ENCODE measurements around the gene THSD7A.

The THSD7A gene

GRCh38 chr7:11492307-11492706 is 339.7 kb downstream of the THSD7A start:
- DNase-seq, result no peak

- no peak for DNase-seq
Observed at GRCh38 chr7:11491811-11492210, 340.2 kb downstream of the THSD7A start.

- DNase-seq, result no peak
Observed at GRCh38 chr7:11489280-11489679, 342.7 kb downstream of the THSD7A start.

DNA sequence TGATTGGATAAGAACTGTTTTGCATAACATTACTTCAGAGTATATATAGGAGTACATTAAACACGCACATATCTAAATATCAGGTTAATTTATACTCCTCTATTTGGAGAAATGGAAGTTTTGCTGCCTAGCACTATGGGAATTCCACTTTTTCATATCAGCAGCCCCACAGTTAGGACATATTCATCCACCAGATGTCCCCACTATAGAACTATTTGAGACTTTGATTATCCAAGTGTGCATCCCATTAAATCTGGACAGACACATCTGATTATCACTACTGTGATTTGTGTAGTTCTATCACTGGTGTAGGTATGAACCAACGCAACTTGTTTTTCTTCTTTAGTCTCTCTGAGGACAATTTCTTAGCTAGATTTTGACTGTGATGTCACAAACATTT is 345.7 kb downstream of the THSD7A start:
- no peak for DNase-seq

GRCh38 chr7:11485636-11486035 is 346.4 kb downstream of the THSD7A start:
- no peak for DNase-seq

DNA sequence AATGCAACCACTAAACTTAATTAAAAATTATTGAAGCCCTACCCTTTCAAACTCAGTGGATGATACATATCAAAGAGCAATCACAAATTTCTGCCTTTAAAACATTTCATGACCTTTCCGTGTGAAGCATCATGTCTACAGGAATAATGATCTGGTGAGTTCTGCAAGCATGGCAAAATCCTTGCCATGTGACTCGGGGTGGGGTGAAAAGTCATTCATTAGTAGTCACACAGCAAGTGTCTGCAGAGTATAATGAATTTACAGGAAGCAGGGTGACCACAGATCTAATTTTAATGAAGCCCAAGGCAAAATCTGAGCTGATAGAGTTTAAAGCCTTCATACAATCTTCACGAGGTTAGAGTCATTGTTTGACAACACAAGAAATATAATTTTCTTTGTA is 351.9 kb downstream of the THSD7A start:
- no peak for DNase-seq

DNA sequence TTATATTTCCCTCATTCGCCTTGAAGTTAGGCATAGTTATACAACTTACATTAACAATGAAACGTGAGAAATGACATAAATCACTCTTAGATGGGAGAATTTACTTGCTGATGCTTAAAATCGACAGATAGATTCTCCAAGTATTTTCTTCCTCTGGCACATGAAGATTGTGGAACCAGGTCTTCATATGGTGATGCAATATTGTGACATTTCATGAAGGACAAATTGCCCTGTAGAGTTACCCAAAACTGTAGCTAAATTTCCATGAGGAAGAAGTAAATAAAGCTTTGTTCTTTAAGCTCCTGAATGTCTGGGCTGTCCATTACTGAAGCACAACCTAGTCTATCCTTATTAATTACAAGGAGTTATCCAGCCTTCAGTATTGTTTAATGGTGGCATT is 353.1 kb downstream of the THSD7A start:
- no peak for DNase-seq

GRCh38 chr7:11478426-11478825 is 353.6 kb downstream of the THSD7A start:
- no peak for DNase-seq

DNA sequence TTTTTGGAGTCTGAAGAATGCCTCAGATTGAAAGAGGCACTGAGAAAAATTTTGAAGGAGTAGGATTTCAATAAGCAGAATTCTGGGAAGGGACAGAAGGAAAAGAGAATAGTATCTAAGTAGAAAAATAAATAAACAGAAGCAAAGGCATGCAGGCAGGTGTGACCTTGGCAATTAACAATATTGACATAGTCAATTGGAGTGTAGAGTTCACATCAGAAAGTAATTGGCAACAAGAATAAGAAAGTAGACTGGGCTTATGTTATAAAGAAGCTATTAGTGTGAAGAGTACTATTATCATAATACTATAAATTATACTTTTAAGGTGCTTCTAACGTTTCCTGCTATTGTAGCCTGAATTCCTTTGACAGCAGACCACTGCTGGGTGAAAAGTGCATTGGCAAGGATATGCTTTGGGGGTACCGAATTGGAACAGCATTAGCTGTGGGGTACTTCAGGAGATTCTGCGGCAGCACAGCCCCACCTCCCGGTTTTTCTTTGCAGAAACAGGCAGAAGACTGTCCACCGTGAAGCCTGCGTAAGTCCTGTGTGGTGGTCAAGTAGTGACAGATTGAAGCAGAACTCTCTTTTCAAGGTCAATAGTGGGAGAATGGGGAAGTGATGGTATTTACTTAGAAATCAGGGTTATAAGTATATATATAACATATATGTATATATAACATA is 357.0 kb downstream of the THSD7A start:
- DNase-seq, result no peak

- DNase-seq, result no peak
Observed at GRCh38 chr7:11473807-11474424, 358.1 kb downstream of the THSD7A start.

DNA sequence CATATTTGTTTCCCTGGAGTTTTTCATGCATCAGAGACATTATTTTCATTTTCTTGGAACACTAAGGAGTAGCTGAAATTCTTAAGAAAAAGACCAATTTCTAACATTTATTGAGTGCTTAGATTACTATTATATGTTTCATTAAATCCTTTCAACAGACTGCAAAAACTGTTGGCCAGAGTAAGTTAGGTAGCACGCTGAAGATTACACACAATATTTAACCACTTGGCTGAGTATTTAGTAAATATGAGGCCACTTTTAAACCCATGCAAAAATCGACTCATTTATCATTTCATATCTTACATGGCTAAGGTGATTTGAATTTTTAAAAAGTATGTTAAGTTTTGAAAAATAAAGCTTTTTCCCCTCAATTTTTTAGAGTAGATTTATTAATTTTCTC is 358.8 kb downstream of the THSD7A start:
- DNase-seq, result no peak

DNA sequence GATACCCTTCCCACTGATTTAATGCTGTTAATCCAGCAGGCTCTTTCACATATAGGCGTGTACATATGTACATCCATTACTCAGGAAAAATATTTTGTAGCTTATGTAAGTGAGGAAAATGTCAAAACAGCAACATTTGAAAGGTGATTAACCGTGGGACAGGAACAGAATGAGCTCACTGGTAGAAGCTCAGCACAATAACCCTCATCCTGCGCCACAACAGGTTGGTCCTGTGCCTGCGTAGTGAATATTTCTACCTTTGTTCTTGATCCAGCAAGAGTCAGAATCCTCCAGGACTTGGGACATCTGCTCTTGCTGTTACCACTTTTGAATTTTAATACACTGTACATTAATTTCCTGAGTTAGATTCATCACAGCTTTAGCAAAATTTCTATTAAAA is 359.4 kb downstream of the THSD7A start:
- no peak for DNase-seq

- no peak for DNase-seq
Observed at GRCh38 chr7:11471255-11471654, 360.7 kb downstream of the THSD7A start.

DNA sequence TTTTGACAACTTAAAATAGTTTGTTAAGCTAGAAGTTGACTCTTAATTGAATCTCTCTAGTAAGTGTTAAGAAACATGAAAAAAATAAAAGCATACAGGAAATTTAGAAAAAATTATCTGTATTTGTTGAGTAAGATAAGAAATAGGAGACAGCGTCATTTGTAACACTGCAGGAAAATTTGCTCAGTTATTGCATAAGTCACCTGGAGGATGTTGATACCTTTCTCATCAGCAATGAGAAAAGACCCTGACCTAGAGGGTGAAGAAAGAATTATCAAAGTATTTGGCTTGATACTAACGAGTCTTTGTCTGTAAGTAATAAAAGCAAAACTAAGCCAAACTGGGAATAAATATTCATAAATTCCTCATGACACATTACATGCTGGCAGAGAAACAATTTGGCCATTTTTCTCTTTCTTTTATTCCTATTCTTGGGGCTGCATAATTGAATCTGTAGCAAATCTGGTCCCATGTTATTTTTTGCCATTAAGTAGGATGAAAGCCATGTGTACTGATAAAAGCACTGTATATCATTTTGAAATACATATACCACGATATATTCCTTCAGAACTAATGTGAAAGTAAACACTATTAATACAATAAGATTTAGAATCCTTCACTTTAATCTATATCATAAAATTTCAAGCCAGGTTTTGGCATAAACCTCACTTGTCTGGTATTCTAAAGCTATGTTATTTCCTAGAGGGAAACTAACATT is 362.8 kb downstream of the THSD7A start:
- DNase-seq, result no peak

DNA sequence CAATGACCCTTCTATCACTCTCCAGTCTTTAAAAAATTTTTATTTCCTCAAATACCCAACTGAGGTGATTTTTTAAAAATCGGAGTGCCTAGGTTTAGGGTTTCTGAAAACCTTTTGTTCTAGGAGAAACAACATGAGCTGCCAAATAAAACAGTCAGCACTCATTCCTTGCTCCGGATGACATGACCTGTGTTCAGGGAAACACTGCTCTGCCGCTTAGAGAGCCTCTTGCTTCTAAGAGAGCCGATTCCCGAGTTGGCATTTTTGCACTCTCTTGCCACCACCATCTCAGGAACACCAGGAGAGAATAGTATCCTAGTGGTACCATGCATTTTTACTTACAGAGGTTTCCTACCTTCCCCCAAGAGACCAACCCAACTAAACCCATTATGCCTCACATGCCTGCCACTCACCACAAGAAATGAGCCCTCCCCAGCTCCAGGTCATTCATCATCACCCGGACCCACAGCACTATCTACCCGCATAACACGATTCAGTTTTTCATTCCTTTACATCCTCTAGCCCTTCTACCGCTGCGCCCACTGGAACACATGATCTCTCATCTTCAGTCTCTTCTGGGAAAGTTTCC is 365.4 kb downstream of the THSD7A start:
- no peak for DNase-seq

DNA sequence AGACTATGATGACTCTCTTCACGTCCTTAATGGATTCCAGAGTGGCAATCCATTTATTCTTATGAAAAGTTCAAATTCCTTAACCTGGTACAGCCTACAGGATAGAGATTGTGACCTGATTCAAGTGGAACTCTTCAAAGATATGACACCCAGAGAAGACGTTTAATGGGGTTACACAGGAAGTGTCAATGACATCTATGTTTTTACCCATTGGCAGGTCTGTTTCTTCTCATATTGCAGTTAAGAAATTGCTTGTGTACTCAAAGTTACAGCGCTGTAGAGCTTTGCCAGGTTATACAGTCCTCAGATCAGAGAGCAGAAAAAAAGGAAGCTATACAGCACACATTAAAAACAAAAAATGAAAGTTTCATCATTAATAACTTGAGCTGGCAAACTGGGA is 367.4 kb downstream of the THSD7A start:
- no peak for DNase-seq

- DNase-seq, result no peak
Observed at GRCh38 chr7:11461946-11462345, 370.1 kb downstream of the THSD7A start.

- no peak for DNase-seq
Observed at GRCh38 chr7:11458736-11459483, 373.1 kb downstream of the THSD7A start.

- no peak for DNase-seq
Observed at GRCh38 chr7:11457419-11457818, 374.6 kb downstream of the THSD7A start.

GRCh38 chr7:11456574-11456973 is 375.4 kb downstream of the THSD7A start:
- no peak for DNase-seq

DNA sequence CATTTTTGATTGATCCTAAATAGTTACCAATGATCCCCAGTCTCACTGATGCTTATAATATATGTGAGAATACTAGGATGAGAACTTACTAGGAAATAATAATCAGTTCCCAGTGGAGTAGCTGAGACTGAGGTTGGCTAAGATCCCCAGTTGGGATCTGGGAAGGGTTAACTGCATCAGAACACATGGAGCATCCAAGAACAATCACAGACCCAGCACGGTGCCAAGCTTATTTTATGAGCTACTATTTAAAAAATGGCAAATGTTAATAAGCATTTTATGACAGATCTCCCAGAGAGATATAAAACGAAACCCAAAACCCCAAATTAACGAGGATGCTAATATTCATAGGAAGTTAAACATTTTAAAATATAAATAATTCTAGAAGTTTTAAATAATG is 379.5 kb downstream of the THSD7A start:
- no peak for DNase-seq

GRCh38 chr7:11450281-11450680 is 381.7 kb downstream of the THSD7A start:
- DNase-seq, result no peak

DNA sequence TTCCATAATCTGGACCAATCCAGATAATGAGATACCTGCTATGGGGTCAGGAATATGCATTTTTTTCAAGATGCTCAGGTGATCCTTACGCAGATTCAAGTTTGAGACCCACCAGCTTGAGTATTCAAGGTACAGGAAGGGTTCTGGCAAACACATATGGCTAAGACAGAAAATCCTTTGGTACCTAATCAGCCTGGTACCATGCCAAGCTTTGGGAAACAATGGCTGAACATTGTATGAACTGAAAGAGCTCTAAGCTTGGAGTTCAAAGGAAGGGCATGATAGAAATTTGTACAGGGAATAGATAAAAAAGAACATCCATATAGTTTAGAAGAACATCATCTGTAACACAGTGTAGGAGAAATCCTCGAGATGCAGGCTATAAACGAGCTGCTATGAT is 382.7 kb downstream of the THSD7A start:
- no peak for DNase-seq
